Activated effector memory CD4-positive, alpha-beta T cell treated with Interleukin-2 at 50 U/mL for 16 hours (primary cell): Measurements from ENCODE around the gene TEX35.
"Not testable (repeated sequence)": the region's sequence is repeated elsewhere in the genome, so short reads cannot be mapped to it uniquely, and the experiment has no call there.

ENCODE experiments used
- DNase-seq: peaks from one replicate; pipeline ENCODE4 v3.0.0-alpha.2; 2020

TEX35 gene

DNA sequence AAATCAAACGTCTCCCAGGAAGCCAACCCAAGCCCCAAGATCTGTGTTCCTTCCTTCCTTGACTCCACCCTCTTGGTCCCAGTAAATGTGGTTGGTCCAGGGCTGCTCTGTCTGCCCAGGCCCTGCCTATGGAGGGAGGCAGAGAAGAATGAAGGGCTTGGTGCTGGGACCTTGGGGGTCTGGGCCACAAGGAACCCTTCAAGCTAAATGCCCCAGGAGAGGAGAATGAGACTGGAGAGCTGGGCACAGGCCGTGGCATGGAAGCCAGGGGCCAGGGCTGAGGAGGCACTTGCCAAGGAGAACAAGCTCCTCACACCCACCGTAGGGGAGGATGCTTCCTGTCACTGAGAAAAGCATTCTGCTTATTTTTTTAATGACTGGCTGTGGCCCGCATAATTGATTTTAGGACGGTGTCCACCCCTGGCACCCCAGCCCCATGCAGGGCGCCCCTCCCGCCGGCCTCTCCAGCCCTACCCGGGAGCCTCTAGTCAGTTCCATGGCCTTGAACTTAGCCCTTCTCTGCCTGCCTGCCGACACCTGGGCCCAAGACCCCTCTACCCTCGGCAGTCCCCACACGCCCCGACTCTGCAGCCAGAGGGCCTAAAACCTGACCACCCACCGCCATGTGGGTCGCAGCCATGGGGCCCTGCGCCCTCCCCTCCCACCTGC, 17.0 kb upstream of the TEX35 start:
- DNase-seq: no peak

DNA sequence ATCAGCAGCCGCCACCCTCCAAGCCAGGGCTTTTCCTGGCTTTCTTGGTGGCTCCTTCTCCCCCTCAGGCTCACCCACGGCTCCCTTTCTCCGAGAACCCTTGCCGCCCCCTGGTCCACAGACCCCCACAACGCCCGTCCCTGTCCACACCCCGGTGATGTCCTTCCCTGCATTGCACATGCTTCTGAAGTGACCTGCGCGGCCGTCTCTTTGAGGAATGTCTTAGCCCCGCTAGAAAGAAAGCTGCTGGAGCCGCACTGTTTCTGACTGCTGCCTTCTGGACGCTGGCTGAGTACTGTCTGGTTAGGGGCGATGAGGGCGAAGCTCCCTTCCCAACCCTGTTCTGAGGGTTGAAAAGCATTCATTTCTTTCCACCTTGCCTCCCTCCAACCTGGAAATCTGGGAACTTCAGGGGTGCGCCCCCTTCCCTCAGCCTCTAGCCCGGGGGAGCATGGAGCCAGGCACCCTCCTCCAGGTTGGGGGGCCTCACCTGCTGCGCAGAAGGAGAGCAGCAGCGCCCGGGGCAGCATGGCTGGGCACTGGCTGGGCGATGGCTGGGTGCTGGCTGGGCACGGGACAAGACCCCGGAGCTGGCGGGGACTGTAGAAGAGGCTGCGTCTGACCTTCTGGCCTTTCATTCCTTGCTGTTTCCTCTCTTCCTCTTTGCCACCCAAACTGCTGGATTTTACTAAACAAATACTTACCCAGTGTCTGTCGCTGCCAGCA, 16.3 kb upstream of the TEX35 start, which contains the start of gene CLEC20A:
CLEC20A (minus strand) TSS at position 555 of the 726 bp plus-strand sequence; CDS start at position 530, 25 bp downstream.
- no peak for DNase-seq

DNA sequence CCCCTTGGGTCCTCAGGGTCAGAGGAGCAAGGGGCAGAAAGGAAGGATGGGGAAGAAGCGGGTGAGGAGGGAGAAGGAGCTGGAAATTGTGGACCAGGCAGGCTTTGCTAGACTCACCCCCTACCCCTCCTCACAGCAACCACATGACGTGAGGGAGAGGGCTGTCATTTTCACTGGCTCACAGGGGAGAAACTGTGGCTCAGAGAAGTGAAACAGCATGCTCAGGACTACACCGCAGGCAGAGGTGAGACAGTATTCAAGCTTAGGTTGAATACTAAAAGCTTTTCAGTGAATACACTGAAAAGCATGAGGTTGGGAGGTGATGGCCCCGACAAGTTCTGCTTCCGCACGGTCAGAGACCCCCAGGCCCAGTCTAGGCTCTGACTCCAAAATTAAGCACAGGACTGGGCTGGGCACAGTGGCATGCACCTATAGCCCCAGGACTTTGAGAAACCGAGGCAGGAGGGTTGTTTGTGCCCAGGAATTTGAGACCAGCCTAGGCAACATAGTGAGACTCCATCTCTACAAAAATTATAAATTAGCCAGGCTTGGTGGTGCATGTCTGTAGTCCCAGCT, 14.9 kb upstream of the TEX35 start:
- DNase-seq: no peak

DNA sequence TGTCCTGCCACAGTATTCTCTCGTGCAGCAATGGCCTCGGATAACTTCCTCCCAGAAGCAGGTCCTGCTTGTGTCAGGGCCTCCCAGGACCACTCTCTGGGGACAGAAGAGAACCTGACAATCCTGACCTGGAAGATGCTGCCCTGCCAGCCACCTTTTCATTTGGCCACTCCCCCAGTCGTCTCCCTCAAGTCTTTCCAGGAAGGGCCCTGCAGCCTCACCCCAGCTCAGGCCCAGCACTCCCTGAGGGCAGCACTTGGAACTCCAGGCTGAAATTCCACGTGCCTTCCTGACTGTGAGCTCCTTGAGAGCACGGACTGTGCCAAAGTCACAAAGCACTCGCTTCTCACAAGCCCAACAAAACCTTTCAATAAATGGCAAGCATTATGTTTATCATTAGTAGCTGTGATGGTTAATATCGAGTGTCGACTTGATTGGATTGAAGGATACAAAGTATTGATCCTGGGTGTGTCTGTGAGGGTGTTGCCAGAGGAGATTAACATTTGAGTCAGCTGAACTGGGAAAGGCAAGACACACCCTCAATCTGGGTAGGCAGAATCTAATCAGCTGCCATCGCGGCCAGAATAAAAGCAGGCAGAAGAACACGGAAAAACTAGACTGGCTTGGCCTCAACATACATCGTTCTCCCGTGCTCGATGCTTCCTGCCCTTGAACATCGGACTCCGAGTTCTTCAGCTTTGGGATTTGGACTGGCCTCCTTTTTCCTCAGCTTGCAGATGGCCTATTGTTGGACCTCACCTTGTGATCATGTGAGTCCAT, 13.8 kb upstream of the TEX35 start:
- no peak for DNase-seq

DNA sequence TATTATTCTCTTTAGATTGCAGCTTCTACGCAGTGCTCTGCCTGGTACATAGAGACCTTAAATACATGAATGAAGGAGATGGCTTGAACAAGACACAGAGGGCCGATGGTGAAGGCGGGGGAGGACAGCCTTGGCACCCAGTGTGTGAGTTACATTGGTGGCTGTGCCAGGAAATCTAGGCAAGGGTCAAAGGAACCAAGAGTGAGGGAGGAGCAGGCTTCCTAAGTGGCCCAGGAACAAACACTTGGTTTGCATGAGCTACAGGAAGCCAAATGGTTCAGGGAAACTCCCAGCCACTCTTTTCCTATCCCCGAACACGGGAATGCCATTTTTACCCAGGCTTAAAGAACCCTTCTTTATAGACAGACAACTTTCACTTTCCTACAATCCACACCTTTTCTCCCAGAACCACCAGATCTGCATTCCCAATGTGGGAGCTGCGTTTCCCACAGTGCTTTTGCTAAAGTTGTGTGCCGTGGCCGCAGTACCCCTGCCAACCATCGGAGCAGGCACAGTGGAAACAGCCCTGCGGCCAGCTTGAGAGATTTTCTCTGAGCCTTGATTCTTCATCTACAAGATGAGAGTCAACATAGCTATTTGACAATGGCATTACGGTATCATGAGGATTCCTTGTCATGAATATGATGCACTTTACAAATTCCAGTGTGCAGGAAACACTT, 12.7 kb upstream of the TEX35 start:
- no peak for DNase-seq

DNA sequence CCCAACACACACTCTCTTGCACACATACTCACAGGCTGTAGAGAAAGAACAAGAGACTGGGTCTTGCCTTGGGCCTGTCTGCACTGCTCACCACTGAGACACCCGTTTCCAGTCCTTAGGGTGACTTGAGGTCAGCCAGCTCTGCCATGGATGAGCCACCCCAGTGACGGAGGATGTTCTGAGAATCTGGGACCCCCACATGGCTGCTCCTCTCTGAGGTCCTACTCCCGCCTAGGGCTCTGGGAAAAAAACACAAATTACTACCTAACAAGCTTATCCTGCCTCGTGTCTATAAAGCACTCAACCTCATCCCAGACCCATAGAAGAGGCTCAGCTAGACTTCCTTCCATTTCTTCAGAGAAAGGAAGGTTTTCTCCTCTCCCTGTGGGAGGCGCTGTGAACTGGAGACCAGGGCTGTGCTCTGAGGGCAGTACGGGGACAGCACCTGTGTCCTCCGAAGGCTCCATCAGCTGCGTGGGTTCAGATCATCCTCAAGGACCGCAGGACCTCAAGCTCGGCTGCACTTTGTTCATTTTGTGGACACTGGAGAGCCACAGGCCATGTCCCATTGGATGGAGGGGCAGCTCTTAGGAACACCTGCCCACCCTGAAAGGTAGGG, 11.9 kb upstream of the TEX35 start:
- DNase-seq: no peak

DNA sequence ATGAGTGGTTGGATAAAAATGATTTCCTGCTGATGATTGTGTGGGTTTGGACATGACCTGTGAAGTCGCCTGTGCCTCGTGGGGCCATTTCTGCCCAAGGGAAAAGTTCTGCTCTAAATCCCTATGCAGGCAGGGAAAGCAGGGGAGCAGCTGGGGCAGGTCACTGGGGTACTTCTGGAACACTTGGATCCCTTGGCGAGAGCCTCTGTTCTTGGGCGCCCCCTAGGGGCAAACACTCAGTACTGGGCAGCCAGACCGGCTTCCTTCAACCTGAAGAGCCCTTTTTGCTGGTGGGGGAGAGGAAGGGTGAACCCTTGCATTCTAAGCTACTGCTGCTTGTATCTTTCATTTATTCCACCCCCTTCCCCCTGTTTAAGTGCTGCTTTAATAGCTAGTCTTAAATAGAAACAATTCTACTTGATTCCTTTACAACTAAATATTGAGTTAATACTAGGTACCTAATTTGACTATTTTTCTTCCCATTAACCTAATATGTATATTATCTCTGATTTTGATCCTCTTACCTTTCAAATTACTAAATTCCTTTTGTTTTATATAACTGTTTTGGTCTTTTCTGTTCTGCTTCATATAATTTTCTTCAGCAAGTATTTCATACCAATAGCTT, 11.1 kb upstream of the TEX35 start:
- no peak for DNase-seq

DNA sequence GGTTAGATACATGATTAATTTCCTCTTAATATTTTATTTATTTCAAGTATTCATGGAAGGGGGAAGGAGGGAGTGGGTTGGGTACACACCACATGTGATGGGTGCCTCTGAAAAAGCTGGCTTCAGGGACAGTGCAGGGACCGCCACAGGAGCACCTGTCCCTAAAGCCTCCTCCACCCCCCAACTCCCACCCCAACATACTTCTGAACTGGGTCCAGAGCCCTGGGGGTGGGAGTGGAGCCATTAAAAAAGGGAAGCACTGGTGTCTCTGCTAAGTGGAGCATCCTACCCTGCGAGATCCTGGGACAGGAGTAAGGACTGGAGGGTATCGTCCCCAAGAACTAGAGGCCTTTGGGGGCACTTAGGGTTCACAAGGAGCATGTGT, 10.6 kb upstream of the TEX35 start:
- no peak for DNase-seq

DNA sequence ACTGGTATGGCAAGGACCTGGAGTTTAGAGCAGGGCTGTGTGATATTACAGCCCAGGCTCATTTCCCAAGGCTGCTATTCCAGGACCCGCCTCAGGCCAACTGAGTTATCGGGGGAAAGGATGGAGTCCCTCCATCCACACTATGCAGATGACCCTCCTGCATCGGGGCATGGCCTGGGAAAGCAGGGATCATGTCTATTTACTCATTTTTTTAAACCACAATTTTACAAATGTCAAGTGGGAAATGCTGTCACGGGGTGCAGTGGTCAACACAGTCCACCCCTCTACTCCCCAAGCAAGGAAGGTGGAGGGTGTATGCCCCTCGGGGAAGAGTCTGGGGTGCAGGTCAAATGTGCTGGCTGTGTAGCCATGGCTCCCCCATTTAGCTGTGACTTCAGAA, 10.1 kb upstream of the TEX35 start:
- no peak for DNase-seq

DNA sequence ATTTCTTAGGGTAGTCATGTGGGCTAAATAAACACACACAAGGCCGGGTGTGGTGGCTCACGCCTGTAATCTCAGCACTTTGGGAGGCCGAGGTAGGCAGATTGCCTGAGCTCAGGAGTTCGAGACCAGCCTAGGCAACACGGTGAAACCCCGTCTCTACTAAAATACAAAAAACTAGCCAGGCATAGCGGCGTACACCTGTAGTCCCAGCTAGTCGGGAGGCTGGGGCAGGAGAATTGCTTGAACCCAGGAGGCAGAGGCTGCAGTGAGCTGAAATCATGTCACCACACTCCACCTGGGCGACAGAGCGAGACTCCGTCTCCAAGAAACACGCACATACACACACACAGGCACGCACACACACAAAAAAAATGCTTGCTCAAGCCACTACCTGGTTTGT, 9.6 kb upstream of the TEX35 start:
- DNase-seq: not testable (repeated sequence)

DNA sequence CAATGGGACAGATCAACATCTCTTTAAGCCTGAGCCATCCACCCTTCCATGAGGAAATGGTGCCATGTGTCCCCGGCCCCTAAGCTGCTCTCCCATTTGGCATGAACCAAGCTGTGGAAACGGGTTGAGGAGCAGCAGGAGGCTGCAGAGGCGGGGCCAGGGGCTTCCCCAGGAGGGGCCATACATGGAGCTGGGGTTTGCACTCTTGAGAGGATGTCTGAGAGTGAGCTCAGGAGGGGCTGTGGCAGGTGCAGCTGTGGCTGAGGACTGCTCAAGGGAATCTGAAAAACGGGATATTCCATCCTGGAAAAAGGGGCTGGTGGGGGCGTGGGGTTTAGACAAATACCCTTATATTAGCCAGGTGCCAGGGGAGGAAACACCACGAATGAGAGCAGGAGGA, 9.1 kb upstream of the TEX35 start:
- no peak for DNase-seq

DNA sequence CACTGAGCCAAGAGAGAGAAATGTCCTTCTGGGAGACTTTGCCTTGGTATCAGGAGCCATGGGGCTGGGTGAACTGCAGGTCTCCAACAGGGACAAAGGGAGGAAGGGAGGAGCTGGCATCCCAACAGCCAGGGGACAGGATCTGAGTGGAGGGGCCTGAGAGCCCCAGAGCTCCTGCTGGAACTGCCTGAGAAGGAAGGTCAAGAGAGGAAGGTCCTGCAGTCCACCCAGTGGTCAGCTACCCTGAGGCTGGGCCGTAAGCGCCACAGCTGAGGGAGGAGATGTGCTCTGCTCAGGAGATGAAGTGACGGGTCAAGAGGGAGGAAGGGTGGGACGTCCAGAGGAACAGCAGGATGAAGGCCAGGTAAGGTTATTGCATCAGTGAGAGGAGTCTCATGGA, 8.6 kb upstream of the TEX35 start:
- no peak for DNase-seq

DNA sequence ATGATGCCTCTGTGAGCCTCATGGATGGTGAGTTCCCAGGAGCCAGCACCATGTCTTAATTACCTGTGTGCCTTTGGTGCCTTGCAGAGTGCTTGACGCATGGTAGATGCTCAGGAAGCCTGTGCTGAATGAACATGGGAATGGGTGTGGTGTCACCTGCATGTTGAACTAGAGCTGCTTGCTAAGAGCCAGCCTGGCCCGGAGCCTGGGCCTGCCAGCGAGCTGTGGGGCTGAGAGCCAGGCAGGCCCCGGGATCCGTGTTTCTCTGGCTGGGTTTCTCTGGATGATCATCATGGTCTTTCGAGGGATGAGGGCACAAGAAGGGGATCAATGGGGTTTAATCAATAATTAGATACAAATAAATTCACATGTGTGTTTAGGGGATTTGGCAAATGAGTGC, 6.7 kb upstream of the TEX35 start:
- DNase-seq: no peak

DNA sequence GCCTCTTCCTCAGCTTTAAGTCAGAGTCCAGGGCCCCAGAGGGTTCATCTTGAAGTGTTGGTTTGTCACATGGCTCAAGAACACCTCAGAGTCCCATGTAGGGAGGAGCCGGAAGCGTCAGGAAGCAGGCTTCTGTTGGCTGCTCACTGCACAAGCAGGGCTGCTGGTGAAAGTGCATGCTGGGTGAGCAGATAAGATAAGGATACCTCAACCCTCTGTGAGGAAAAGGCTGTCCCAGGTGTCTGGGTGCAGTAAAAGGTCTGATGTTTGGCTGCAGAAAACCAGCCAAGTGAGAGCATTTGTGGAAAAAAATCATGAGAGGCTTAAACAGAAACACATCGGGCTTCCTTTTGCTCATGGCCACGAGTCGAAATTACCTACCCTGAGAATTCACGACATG, 6.2 kb upstream of the TEX35 start:
- DNase-seq: no peak

DNA sequence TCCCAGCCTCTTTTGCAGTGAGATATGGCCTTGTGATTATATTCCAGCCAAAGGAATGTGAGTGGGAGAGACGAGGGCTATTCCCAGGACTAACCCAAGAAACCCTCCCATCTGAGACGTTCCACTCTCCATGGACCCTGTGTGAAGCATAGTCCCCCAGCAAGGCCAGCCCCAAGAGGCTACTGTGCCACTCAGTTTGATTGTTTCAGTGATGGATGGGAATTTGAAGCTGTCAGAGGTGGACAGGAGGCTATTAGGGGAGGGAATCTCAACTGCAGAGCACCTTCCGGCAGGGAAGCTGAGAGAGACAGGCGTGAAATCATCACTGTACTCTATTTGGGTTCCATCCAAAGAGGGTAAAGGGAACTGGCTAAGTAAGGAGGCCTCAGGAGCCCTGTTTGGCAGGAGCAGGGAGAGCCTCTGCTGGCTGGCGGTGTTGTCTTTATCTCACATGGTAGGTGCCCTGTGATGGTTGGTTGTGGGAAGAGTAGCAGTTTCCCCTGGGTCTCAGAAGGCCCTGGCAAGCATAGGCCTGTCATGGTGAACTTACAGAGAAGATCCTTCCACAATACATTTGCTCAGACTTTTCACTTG, 3.4 kb upstream of the TEX35 start:
- DNase-seq: no peak

DNA sequence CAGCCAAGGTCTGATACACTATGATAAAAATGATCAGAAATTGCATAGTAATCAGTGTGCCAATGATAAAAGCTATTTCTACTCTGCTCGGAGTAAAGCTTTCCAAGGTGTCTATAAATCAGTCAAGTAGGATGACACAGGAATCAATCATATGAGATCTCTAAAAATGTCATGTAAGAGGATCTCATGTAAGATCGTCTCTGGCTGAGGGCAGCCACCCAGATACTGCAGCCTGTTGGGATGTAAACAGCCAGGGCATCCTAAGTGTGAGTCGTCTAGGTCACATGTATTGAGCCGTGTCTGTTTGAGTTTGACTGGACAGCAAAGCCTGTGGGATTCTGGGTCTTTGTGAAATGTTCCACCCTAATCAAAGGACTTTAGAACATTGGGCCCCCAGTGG, 2.8 kb upstream of the TEX35 start:
- DNase-seq: no peak

DNA sequence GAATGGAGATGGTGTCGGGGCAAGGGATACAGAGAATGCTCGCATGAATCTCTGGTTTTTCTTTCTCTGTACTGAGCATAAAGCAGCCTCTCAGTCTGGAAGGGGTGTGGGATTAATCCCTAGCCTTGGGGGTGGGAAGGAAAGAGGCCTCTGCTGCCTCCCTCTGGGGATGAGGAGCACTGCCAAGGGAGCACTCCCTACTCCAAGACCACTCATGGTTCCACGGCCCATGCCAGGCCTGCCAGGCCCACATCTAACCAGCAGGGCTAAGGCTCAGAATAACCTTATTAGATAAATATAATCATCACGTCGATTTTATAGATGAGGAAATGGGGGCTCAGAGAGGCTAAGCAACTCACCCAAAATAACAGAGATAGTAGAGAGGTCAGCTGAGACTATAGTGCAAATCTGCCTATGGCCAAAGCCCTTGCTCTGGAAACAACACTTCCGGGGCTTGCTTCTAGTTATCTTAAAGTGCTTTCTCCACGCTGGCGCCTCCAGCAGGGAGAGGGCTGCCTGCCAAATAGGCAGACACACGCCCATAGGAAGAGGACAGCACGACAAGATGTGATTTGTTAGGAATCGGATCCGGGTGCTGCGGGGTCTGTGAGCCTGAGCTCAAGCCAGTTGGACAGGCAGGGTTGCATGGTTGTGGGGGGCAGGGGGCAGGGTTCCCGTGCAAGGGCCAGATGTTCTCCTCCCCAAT, 522 bp downstream of the TEX35 start:
- DNase-seq: no peak

DNA sequence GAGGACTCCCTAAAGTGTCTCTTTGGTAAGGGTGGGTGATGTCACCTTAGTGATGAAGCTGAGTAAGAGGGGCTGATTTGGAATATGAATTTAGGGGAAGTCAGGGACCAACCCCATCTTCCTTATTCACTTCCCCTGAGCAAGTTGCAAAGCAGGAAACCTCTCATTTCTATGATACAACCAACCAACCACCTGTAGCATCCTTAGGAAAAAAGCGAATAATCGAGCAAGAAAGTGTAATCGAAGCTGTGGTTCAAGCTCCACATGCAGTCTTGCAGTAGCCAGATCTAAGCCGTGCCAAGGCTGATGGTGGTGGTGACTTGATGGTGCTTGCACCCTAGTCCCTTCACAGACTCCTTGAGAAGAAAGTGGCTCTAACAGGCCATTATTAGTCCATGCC, 3.2 kb downstream of the TEX35 start:
- no peak for DNase-seq

DNA sequence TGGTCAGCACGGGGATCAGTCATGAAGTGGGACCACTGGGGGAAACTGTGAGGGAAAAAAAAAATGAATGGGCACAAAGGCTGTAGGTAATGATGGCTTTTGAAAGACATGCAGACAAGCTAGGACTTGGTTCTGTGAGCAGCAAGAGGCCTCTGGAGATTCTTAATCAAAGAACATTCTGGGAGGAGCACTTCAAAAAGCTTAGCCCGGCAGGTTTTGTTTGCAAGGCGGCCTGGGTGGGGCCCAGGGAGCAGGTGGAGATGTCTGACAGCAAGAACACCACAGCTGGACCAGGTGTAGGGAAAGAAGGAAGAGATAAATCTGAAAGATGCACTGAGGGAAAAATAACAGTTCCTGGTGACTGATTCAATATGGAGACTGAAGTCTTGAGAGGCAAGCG, 6.0 kb downstream of the TEX35 start:
- no peak for DNase-seq

DNA sequence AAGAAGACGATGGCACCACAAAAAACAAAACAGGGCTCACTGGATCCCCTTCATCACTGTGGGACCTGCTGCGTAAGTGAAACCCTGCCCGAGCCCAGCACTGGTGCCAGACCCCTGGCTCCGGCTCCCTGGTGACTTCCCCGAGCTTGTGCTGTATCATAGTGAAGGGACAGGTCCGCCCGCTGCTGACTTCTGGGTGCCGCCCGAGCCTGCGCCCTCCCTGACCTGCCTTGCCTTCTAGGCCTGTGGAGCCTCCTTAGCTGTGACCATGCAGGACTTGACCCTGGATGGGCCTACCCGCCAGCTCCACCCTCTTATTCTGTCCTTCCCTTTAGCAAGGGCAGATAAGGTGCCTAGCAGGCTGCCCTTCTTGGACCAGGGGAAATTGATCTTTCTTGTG, 7.9 kb downstream of the TEX35 start:
- no peak for DNase-seq

DNA sequence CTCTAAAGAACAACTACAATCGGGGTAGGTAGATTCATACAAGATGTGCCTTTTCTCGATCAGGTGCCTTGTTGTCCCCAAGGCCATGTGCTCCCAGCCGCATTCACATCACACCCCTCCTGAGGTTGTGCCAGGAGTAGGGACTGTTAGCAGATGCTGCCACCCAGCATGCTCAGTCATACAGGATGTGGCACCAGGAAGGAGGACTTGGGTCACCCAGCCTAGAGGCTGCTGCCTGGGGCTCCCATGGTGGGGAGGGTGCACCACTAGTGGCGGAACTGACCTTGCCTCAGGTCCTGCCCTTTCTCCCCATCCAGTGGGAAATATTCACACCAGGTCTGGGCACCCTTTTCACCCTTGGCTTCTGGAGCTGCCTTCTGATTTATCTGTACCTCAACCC, 8.3 kb downstream of the TEX35 start:
- DNase-seq: no peak
